GM21515 (cell line): ENCODE data around the gene CHMP2A.

Experiments used
- ATAC-seq: cut with Tn5 transposase; IDR thresholded peaks from one replicate; pipeline ENCODE4 v1.9.1; 2021; ENCODE audit not compliant: unreplicated experiment

Gene CHMP2A

GRCh38 chr19:58570770-58571574 lies 16.1 kb upstream of the CHMP2A start:
- ATAC-seq, result no peak

GRCh38 chr19:58569943-58570670 lies 15.2 kb upstream of the CHMP2A start:
- ATAC-seq, result no peak

GRCh38 chr19:58569191-58569942 lies 14.5 kb upstream of the CHMP2A start:
- ATAC-seq, result no peak

- no peak for ATAC-seq
Observed at GRCh38 chr19:58568453-58569130, 13.7 kb upstream of the CHMP2A start.

- no peak for ATAC-seq
Observed at GRCh38 chr19:58566989-58567388, 12.1 kb upstream of the CHMP2A start.

- no peak for ATAC-seq
Observed at GRCh38 chr19:58563823-58564222, 8.9 kb upstream of the CHMP2A start.

GRCh38 chr19:58563034-58563573 lies 8.2 kb upstream of the CHMP2A start:
- no peak for ATAC-seq

GRCh38 chr19:58562122-58563033 lies 7.5 kb upstream of the CHMP2A start:
- ATAC-seq, result no peak

GRCh38 chr19:58561373-58562121 lies 6.6 kb upstream of the CHMP2A start:
- ATAC-seq, result no peak

- no peak for ATAC-seq
Observed at GRCh38 chr19:58560921-58561320, 6.0 kb upstream of the CHMP2A start.

- ATAC-seq, result no peak
Observed at GRCh38 chr19:58560007-58560887, 5.3 kb upstream of the CHMP2A start.

GRCh38 chr19:58559275-58560006 lies 4.5 kb upstream of the CHMP2A start:
- ATAC-seq, result no peak

- ATAC-seq, result peak; percentile 53
Observed at GRCh38 chr19:58558623-58559274, 3.8 kb upstream of the CHMP2A start.

- peak; percentile 0 for ATAC-seq
Observed at GRCh38 chr19:58558066-58558622, 3.2 kb upstream of the CHMP2A start, which contains the start of gene UBE2M. Gene UBE2M, minus strand, starts transcription at chr19:58558611. Its CDS starts 230 bp downstream, at chr19:58558381.

- no peak for ATAC-seq
Observed at GRCh38 chr19:58557221-58558065, 2.5 kb upstream of the CHMP2A start.
